ENCODE data around the gene EFNA5.

Gene EFNA5

GRCh38 chr5:107646418-107646817 lies 24.3 kb downstream of the EFNA5 start:
- no peak for DNase-seq
- TF ChIP-seq POLR2A (IDR thresholded peaks at IDR 0.05; ENCODE audit: low read length): no peak
- no peak for TF ChIP-seq GATA1 (IDR thresholded peaks at IDR 0.05; ENCODE audit: low read depth, low read length)

GRCh38 chr5:107640568-107640967 lies 30.2 kb downstream of the EFNA5 start:
- TF ChIP-seq GATA1 (IDR thresholded peaks at IDR 0.05; ENCODE audit: low read depth, low read length): no peak
- no peak for TF ChIP-seq POLR2A (IDR thresholded peaks at IDR 0.05; ENCODE audit: low read length)
- DNase-seq: no peak

- TF ChIP-seq GATA1 (IDR thresholded peaks at IDR 0.05; ENCODE audit: low read depth, low read length): no peak
- TF ChIP-seq POLR2A (IDR thresholded peaks at IDR 0.05; ENCODE audit: low read length): no peak
- DNase-seq: no peak
Observed at GRCh38 chr5:107639990-107640389, 30.7 kb downstream of the EFNA5 start.

- DNase-seq: no peak
- TF ChIP-seq POLR2A (IDR thresholded peaks at IDR 0.05; ENCODE audit: low read length) (no peak), GATA1 (IDR thresholded peaks at IDR 0.05; ENCODE audit: low read depth, low read length) (no peak)
Observed at GRCh38 chr5:107636555-107636954, 34.2 kb downstream of the EFNA5 start.

- no peak for DNase-seq
- TF ChIP-seq GATA1 (IDR thresholded peaks at IDR 0.05; ENCODE audit: low read depth, low read length) (no peak), POLR2A (IDR thresholded peaks at IDR 0.05; ENCODE audit: low read length) (no peak)
Observed at GRCh38 chr5:107636068-107636467, 34.7 kb downstream of the EFNA5 start.

- DNase-seq: no peak
- TF ChIP-seq POLR2A (IDR thresholded peaks at IDR 0.05; ENCODE audit: low read length): no peak
- no peak for TF ChIP-seq GATA1 (IDR thresholded peaks at IDR 0.05; ENCODE audit: low read depth, low read length)
Observed at GRCh38 chr5:107634981-107635848, 35.5 kb downstream of the EFNA5 start.

GRCh38 chr5:107633171-107633901 lies 37.4 kb downstream of the EFNA5 start:
- no peak for DNase-seq
- no peak for TF ChIP-seq GATA1 (IDR thresholded peaks at IDR 0.05; ENCODE audit: low read depth, low read length)
- no peak for TF ChIP-seq POLR2A (IDR thresholded peaks at IDR 0.05; ENCODE audit: low read length)

GRCh38 chr5:107631805-107632362 lies 38.9 kb downstream of the EFNA5 start:
- no peak for DNase-seq
- no peak for TF ChIP-seq GATA1 (IDR thresholded peaks at IDR 0.05; ENCODE audit: low read depth, low read length)
- no peak for TF ChIP-seq POLR2A (IDR thresholded peaks at IDR 0.05; ENCODE audit: low read length)

GRCh38 chr5:107630184-107630583 lies 40.6 kb downstream of the EFNA5 start:
- no peak for TF ChIP-seq GATA1 (IDR thresholded peaks at IDR 0.05; ENCODE audit: low read depth, low read length)
- TF ChIP-seq POLR2A (IDR thresholded peaks at IDR 0.05; ENCODE audit: low read length): no peak
- no peak for DNase-seq

GRCh38 chr5:107624235-107624634 lies 46.5 kb downstream of the EFNA5 start:
- no peak for DNase-seq
- no peak for TF ChIP-seq POLR2A (IDR thresholded peaks at IDR 0.05; ENCODE audit: low read length)
- no peak for TF ChIP-seq GATA1 (IDR thresholded peaks at IDR 0.05; ENCODE audit: low read depth, low read length)

GRCh38 chr5:107621089-107621488 lies 49.6 kb downstream of the EFNA5 start:
- TF ChIP-seq GATA1 (IDR thresholded peaks at IDR 0.05; ENCODE audit: low read depth, low read length): no peak
- TF ChIP-seq POLR2A (IDR thresholded peaks at IDR 0.05; ENCODE audit: low read length): no peak
- DNase-seq: no peak

GRCh38 chr5:107619781-107620180 lies 51.0 kb downstream of the EFNA5 start:
- no peak for TF ChIP-seq GATA1 (IDR thresholded peaks at IDR 0.05; ENCODE audit: low read depth, low read length)
- no peak for TF ChIP-seq POLR2A (IDR thresholded peaks at IDR 0.05; ENCODE audit: low read length)
- no peak for DNase-seq

- TF ChIP-seq POLR2A (IDR thresholded peaks at IDR 0.05; ENCODE audit: low read length): no peak
- no peak for TF ChIP-seq GATA1 (IDR thresholded peaks at IDR 0.05; ENCODE audit: low read depth, low read length)
- no peak for DNase-seq
Observed at GRCh38 chr5:107618242-107618641, 52.5 kb downstream of the EFNA5 start.

GRCh38 chr5:107617052-107617451 lies 53.7 kb downstream of the EFNA5 start:
- TF ChIP-seq GATA1 (IDR thresholded peaks at IDR 0.05; ENCODE audit: low read depth, low read length): no peak
- TF ChIP-seq POLR2A (IDR thresholded peaks at IDR 0.05; ENCODE audit: low read length): no peak
- DNase-seq: no peak

Measured in erythroblast (primary cell).